ENCODE results near the gene MYO15A.

- TF ChIP-seq, protein P1, sequence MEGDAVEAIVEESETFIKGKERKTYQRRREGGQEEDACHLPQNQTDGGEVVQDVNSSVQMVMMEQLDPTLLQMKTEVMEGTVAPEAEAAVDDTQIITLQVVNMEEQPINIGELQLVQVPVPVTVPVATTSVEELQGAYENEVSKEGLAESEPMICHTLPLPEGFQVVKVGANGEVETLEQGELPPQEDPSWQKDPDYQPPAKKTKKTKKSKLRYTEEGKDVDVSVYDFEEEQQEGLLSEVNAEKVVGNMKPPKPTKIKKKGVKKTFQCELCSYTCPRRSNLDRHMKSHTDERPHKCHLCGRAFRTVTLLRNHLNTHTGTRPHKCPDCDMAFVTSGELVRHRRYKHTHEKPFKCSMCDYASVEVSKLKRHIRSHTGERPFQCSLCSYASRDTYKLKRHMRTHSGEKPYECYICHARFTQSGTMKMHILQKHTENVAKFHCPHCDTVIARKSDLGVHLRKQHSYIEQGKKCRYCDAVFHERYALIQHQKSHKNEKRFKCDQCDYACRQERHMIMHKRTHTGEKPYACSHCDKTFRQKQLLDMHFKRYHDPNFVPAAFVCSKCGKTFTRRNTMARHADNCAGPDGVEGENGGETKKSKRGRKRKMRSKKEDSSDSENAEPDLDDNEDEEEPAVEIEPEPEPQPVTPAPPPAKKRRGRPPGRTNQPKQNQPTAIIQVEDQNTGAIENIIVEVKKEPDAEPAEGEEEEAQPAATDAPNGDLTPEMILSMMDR (IDR thresholded peaks at IDR 0.05): no peak
- TF ChIP-seq POLR2A (IDR thresholded peaks at IDR 0.05): no peak
These were observed 64.1 kb downstream of the MYO15A start for GRCh38 chr17:18172531-18173278.

All from adrenal gland (tissue), 5 donors.